ENCODE data around the gene TMEM8B.

DNA sequence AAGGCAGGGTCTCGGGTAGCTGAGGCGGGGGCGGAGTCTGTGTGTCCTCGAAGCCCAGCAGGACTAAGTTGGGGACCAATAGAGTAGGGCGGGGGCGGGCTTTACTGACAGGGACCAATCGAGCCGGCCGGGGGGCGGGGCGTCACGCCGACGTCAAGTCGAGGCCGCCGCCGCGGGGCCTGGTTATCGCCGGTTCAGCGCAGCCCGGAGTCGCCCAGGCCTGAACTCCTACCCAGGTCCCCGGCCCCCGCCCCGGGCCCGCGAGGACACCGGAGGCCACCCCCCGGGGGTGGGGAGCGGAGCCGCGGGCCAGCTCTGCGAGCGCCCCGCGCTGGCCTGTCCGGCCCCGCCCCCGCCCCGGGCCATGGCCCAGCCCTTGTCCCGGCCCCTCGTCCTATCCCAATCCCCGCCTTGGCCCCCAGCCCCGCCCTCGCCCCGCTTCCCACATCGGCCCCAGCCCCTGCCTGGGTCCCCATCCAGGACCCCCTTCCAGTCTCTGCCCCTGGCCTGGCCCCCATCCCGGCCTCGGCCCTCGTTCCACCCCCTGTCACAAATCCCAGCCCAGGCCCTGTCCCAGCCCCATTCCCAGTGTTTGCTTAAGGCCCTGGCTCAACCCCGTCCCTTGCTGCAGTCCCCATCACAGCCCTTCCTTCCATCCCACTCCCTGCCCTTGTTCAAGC lies at the start of gene TMEM8B:
- TF ChIP-seq HDGF (IDR thresholded peaks at IDR 0.05; ENCODE audit: borderline replicate concordance), result no peak
- TF ChIP-seq, protein P1, sequence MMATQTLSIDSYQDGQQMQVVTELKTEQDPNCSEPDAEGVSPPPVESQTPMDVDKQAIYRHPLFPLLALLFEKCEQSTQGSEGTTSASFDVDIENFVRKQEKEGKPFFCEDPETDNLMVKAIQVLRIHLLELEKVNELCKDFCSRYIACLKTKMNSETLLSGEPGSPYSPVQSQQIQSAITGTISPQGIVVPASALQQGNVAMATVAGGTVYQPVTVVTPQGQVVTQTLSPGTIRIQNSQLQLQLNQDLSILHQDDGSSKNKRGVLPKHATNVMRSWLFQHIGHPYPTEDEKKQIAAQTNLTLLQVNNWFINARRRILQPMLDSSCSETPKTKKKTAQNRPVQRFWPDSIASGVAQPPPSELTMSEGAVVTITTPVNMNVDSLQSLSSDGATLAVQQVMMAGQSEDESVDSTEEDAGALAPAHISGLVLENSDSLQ (IDR thresholded peaks at IDR 0.05), result peak; percentile 45
